SKM-1 (cell line): Measurements from ENCODE around the gene GPR55.
"Not testable (repeated sequence)": the region's sequence is repeated elsewhere in the genome, so short reads cannot be mapped to it uniquely, and the experiment has no call there.

Experiments used
- DNase-seq: peaks from one replicate; lab custom pipeline; 2025; ENCODE audit not compliant: unreplicated experiment; lab: John Stamatoyannopoulos, UW

Gene GPR55

GRCh38 chr2:230924470-230925341 lies at the start of gene GPR55:
Gene GPR55 (minus strand): TSS chr2:230925242. CDS start chr2:230910962, 14,280 bp downstream.
- DNase-seq, result peak; percentile 47

- DNase-seq, result no peak
Observed at GRCh38 chr2:230974096-230974913, 49.3 kb upstream of the GPR55 start.

- no peak for DNase-seq
Observed at GRCh38 chr2:230972046-230972445, 47.0 kb upstream of the GPR55 start.

DNA sequence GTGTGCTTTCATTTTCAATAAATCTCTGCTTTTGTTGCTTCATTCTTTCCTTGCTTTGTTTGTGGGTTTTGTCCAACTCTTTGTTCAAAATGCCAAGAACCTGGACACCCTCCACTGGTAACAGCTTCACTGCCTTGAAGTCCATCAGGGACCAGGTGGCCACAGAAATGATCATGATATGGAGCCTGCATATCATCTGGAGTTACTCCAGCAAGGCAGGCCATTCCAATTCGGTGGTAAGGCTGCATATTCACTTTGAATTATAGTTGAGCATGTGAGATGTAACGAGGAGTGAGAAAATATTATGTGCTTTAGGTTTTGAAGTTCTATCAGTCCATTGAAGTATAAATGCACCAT lies 44.6 kb upstream of the GPR55 start:
- DNase-seq, result no peak

GRCh38 chr2:230968921-230969658 lies 44.0 kb upstream of the GPR55 start:
- DNase-seq, result no peak

- DNase-seq, result not testable (repeated sequence)
Observed at GRCh38 chr2:230968314-230968713, 43.3 kb upstream of the GPR55 start.

DNA sequence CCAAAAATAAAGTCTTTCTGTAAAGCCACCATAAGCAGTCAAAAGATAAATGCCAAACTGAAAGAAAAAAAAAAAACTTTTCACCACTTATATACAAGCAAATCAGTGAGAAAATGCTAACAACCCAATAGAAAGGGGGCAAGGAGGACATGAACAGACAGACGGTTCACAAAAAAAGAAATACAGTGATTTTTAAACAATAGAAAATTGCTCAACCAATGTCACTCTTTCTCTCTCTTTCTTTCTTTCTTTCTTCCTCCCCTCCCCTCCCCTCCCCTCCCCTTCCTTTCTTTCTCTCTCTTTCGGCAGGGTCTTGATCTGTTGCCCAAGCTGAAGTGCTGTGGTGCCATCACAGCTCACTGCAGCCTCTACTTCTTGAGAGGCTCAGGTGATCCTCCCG lies 42.1 kb upstream of the GPR55 start:
- DNase-seq, result no peak

GRCh38 chr2:230964136-230964730 lies 39.2 kb upstream of the GPR55 start:
- no peak for DNase-seq

DNA sequence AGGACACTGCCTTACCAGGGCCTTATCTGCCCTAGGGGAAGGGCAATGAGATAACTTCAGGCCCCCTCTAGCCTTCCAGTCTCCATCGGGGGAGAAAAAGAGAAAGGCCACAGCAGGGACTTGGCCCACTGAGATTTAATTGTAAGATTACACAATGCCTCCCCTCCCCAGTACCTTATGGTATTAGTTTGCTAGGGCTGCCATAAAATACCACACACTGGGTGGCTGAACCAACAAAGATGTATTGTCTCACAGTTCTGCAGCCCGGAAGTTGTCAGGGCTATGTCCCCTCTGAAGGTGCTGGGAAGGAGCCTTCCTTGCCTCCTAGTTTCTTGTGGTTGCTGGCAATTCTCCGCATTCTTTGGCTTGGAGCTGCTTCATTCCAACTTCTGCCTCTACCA lies 36.0 kb upstream of the GPR55 start:
- no peak for DNase-seq

GRCh38 chr2:230960026-230960425 lies 35.0 kb upstream of the GPR55 start:
- DNase-seq, result no peak

DNA sequence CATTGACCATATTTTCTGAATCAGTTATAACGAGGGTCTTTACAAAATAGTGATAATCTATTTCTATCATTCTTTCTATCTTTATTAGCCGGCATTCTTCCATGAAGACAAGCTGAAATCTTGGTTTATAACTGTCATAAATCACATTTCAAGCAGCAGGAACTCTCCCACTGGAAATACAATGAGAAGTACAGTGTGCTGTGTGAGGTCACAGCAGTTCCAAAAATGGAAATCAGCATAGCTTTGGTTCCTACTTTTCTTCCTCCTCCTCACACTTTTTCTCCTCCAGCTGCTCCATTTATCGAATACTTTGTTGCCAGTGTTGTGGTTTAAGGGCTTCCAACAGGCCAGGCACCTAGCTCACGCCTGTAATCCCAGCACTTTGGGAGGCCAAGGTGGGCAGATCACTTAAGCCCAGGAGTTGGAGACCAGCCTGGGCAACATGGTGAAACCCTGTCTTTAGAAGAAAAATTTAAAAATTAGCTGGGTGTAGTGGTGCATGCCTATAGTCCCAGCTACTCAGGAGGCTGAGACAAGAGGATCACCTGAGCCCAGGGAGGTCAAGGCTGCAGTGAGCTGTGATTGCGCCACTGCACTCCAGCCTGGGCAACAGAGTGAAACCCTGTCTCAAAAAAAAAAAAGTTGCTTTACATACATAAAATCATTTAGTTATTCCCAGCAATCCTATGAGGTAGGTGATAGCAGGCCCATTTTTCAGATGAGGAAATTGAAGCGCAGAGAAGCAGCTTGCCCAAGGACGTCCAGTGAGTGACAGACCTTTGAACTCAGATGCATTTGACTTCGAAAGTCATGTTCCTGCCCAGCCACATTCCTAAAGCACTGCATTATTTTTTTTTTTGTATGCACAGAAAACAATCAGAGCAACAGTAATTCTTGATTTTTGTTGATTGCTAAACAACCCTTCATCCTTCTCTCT lies 34.0 kb upstream of the GPR55 start:
- no peak for DNase-seq

DNA sequence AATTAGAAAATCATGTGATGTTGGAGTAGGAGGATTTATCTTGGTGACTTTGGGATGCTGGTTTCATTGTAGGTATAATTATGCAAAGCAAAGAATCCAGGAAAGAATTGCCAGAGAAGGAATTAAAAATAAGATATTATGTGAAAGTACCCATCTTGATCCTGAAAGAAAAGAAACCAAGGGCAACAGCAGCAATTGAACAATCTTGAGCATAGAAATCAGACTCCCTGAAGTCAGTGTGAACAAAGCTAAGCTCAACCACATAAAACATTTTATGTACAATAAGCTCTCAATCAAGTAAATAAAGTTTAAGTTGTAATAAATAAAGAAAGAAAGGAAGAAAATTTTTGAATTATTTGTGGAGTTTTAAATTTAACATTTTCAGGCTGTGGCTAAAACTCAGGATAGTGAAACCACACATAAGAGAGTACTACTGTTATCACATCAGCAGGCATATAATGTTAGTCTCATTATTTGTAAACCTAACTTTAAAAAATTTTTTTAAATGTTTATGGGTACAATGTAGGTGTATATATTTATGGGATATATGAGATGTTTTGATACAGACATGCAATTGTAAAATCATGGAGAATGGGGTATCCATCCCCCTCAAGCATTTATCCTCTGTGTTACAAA lies 32.8 kb upstream of the GPR55 start:
- DNase-seq, result no peak

DNA sequence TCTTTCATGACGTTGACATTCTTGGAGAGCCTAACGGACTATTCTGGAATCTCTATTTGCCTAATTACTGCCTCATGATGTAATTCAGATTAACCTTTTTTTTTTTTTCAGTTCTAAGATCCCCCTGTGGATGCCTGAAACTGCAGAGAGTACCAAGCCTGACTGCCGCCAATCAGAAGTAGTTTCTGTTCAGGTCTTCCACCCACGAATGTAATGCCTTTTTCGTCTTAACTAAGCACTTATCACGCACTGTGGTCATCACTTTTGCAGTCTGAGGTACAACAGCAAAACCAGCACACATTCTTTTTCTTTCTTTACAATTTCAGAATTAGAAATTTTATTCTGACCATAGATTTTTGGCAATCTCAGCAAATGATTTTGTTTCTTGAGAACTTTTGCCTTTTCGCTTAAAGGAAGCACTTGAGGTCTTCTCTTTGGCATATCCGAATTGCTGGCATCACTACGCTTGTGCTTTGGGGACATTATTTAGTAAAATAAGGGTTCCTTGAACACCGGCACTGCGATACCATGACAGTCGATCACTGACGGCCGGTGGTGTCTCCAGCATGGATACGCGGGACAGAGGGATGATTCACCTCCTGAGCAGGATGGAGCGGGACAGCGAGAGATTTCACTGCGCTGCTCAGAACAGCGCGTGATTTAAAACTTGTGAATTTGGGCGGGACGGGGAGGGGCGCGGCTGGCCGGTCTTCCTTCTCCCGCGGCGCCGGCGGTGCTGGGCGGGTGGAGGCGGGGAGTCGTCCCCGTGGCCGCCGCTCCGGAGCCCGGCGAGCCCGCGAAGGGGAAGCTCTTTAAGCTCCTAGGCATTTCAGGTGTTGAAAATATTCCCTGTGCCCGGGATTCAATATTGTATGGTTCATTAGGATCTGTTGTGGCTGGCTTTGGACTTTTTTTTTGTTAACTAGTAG lies 32.0 kb upstream of the GPR55 start:
- no peak for DNase-seq

- no peak for DNase-seq
Observed at GRCh38 chr2:230955163-230955737, 30.2 kb upstream of the GPR55 start.

- no peak for DNase-seq
Observed at GRCh38 chr2:230954746-230955145, 29.7 kb upstream of the GPR55 start.

DNA sequence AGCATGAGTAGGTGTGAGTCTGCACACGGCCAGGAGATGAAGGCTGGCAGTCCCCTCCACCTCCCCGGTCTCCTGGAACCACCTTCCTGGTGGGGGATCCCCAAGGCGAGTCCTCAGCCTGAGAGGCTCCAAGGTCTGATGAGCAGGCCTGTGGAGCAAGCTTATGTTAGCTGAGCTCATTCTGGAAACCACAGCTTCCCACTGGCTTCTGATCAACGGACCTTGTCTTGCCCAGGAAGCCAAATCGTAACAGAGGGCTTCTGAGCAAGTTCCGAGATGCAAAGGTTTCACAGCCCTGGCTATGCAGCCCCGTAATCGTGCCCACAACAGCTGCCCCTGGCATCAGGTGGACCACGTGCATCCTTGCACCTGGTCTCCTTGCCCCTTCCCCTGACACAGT lies 28.8 kb upstream of the GPR55 start:
- no peak for DNase-seq

- DNase-seq, result no peak
Observed at GRCh38 chr2:230952226-230952956, 27.3 kb upstream of the GPR55 start.
